ENCODE results near the gene FBXO11.

DNA sequence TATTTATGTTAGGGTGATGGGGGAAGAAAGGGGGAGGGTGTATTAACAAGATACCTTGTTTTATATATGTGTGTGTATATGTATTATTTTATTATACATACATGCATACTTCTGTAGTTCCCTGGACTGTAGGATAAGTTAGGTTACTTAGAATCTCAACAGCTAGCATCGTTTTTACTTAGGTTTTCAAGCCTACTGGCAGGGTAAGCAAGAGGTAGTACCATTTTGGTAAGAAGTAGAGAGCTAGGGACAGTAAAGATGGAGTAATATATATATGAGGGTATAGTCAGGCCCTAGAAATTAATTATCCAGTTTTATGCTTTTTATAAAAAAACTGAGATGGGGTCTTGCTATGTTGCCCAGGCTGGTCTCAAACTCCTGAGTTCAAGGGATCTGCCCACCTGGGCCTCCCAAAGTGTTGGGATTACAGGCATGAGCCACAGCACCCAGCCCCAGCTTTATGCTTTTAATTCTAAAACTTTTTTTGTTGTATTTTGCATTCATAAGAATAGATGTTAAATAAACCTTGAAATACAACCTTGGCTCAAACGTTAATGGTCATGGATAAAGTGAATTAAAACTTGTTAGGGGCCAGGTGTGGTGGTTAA lies 110.1 kb downstream of the FBXO11 start:
- TF ChIP-seq TCF4 (CRISPR knock-in tag; IDR thresholded peaks at IDR 0.05; ENCODE audit: borderline replicate concordance) (no peak), ZFP3 (CRISPR knock-in tag; IDR thresholded peaks at IDR 0.05) (no peak), ZNF8 (CRISPR knock-in tag; IDR thresholded peaks at IDR 0.05) (no peak), BACH2 (CRISPR knock-in tag; IDR thresholded peaks at IDR 0.05; ENCODE audit: borderline replicate concordance) (no peak), ZNF70 (CRISPR knock-in tag; IDR thresholded peaks at IDR 0.05) (no peak), ESRRG (CRISPR knock-in tag; IDR thresholded peaks at IDR 0.05) (no peak), ZNF565 (CRISPR knock-in tag; conservative IDR thresholded peaks at IDR 0.05; ENCODE audit: low read depth) (no peak), OSR1 (CRISPR knock-in tag; IDR thresholded peaks at IDR 0.05) (no peak), PPARA (CRISPR knock-in tag; IDR thresholded peaks at IDR 0.05; ENCODE audit: borderline replicate concordance) (no peak), ARNTL (CRISPR knock-in tag; IDR thresholded peaks at IDR 0.05; ENCODE audit: borderline replicate concordance, low read depth) (no peak), RARB (CRISPR knock-in tag; IDR thresholded peaks at IDR 0.05) (no peak)
- TF ChIP-seq, protein P1, sequence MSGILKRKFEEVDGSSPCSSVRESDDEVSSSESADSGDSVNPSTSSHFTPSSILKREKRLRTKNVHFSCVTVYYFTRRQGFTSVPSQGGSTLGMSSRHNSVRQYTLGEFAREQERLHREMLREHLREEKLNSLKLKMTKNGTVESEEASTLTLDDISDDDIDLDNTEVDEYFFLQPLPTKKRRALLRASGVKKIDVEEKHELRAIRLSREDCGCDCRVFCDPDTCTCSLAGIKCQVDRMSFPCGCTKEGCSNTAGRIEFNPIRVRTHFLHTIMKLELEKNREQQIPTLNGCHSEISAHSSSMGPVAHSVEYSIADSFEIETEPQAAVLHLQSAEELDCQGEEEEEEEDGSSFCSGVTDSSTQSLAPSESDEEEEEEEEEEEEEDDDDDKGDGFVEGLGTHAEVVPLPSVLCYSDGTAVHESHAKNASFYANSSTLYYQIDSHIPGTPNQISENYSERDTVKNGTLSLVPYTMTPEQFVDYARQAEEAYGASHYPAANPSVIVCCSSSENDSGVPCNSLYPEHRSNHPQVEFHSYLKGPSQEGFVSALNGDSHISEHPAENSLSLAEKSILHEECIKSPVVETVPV (CRISPR knock-in tag; IDR thresholded peaks at IDR 0.05), result no peak
- TF ChIP-seq, protein P2, sequence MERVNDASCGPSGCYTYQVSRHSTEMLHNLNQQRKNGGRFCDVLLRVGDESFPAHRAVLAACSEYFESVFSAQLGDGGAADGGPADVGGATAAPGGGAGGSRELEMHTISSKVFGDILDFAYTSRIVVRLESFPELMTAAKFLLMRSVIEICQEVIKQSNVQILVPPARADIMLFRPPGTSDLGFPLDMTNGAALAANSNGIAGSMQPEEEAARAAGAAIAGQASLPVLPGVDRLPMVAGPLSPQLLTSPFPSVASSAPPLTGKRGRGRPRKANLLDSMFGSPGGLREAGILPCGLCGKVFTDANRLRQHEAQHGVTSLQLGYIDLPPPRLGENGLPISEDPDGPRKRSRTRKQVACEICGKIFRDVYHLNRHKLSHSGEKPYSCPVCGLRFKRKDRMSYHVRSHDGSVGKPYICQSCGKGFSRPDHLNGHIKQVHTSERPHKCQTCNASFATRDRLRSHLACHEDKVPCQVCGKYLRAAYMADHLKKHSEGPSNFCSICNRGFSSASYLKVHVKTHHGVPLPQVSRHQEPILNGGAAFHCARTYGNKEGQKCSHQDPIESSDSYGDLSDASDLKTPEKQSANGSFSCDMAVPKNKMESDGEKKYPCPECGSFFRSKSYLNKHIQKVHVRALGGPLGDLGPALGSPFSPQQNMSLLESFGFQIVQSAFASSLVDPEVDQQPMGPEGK (CRISPR knock-in tag; IDR thresholded peaks at IDR 0.05; ENCODE audit: borderline replicate concordance), result no peak
- TF ChIP-seq, protein P3, sequence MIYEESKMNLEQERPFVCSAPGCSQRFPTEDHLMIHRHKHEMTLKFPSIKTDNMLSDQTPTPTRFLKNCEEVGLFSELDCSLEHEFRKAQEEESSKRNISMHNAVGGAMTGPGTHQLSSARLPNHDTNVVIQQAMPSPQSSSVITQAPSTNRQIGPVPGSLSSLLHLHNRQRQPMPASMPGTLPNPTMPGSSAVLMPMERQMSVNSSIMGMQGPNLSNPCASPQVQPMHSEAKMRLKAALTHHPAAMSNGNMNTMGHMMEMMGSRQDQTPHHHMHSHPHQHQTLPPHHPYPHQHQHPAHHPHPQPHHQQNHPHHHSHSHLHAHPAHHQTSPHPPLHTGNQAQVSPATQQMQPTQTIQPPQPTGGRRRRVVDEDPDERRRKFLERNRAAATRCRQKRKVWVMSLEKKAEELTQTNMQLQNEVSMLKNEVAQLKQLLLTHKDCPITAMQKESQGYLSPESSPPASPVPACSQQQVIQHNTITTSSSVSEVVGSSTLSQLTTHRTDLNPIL (CRISPR knock-in tag; IDR thresholded peaks at IDR 0.05; ENCODE audit: low read depth), result no peak

Measured in SK-N-SH treated with all-trans-retinoic acid at 6 μM for 48 hours (cell line).